NCI-H1694 treated with DMSO at 0.1 percent for 48 hours (cell line): ENCODE data around the gene ELK3.

Experiments
- DNase-seq: peaks from one replicate; lab custom pipeline; 2025; lab: John Stamatoyannopoulos, UW

The ELK3 gene

DNA sequence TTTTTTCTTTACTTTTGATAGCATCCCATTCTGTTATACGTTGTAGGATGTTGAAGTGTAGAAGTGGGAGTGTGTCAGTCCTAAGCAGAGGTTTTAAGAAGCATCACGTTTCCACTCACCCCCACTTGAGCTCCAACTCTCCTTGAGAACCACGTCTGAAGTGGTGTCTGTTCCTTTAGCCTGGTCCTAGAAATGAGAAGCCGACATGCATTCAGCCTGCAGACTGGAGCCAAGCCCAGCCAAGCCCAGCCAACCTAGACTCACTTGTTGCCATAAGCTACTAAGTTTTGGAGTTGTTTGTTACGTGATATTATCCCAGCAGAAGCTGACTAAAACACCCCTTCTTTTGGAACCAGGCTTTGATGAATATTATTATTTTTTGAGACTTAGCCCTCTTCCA, 4.4 kb upstream of the ELK3 start:
- DNase-seq, result no peak

DNA sequence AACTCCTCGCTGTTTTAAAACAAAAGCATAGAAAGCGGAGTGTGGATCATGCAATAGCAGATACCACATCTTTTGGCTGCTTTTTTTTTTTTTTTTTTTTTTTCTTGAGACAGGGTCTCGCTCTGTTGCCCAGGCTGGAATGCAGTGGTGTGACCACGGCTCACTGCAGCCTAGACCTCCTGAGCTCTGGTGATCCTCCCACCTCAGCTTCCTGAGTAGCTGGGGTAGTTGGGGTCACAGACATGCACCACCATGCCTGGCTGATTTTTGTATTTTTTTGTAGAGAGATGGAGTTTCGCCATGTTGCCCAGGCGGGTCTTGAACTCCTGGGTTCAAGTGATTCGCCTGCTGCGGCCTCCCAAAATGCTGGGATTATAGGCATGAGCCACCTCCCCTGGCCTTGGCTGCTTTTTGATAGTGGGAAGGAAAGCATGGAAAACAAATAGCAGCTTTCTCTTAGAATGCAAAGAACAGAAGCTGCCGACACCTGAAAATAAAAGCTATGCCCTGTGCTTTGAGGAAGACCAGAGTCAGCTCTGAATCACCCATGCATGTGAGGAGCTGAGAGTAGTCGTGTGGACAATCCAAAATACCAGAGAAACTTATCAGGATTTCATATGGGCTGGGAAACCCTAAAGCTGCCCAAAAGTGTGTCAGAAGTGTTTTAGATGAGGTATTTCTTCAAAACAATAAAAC, 3.6 kb upstream of the ELK3 start:
- DNase-seq, result no peak

DNA sequence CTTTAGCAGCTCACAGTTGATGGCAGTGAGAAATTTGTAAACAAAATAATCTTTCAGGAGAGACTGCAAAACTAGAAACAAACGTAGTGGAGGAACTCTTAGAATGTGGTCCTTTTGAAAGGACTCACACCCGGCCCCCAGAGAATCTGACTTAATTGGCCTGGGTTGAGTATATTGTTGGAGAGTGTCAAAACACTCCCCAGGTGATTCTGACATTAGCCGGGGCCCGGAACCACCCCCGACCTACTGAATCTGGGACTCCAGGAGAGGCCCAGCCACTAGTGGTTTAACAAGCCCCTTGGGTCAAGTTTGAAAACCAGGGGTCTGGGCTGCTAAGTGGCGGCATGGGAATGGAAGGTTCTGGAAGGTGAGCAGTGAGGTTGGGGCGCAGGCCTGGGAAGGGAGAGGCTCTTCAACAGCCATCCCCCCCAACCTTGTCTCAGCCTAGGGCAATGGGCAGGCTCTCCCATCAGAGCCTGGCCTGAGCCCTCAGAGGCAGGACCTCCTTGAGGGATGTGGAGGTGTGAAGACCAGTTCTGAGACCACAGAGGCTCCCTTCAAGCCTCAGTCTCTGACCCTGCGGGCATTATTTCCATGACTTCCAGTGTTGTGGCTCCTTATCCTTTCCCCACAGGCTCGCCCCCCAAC, 1.1 kb upstream of the ELK3 start:
- no peak for DNase-seq

DNA sequence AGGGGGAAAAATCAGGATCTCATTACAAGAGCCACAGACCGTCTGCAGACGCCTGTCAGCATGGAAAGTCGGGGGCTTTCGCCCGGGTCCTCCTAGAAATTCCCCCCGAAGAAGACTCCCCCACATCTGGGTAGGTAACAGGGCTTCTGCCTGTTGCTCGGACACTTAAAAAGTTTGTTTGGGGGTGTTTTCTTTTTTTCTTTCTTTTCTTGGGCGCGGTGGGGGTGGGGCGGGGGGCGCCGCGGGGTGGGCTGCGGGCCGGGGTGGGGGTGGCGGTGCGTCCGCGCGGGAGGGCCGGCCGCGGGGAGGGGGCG, 358 bp downstream of the ELK3 start:
- no peak for DNase-seq

DNA sequence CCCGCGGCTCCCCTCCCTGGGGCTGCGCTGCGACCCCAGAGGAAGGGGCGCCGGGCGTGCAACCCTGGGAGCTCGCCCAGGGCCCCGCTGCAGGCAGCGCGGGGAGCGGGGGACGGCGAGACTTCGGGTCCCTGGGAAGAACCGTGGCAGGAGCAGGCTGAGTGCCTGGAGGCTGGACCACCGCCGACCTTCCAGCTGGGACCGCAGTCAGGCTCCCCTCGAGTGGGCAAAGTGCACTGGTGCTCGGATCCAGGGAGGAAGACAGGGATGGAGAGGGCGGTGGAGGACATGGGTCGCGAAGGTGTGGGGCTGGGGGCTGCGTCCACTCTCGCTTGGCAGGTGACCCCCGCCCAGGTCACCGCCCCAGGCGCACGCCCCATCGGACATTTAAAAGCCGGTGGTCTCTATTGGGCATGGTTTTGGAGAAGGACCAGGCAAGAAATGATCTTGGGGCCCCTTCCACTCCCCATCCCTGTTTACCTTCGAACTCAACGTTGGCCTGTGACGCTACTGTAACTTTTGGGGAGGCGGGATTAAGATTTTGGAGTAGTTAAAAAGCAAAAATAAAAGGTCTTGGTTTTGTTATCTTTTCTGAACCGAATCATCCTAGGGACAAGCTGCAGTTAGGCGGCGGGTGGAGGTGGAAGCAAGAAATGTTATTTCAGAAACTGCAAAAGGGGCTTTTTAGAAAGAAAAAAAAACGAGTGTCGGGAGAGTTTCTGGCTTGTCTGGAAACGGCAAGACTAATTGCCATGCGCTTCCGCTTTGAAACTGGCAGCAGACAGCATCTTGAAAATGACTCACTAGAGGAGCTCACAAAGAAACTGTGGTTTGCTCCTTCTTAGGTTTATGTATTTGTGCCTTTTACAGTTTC, 1.0 kb downstream of the ELK3 start:
- DNase-seq, result no peak

DNA sequence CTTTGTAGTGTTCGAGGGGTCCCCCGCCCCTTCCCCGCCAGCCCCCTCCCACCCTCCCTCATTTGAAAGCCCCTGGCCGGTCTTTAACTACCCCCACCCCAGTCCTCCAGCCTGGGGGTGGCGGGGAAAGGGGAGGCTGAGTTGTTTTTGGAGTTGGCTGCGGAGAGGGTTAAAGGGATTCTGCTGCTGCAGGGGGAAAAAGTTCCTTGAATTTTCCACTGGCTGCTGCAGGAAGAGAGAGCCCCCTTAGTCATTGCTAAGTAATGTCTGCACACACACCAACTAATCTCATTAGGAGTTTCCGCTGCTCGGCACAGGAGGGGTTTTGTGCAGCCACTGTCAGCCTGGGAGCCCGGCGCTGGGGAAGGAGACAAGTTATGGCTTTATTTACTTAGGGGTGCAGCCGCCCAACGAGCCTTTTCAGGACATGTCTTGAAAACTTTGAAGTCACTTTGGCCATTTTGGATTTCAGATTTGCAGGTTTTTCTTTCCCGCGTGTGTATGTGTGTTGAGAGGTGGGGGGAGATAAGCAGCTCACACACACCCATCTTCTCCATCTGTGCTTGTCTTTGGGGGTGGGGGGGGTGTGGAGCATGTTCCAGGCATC, 1.8 kb downstream of the ELK3 start:
- DNase-seq, result no peak

DNA sequence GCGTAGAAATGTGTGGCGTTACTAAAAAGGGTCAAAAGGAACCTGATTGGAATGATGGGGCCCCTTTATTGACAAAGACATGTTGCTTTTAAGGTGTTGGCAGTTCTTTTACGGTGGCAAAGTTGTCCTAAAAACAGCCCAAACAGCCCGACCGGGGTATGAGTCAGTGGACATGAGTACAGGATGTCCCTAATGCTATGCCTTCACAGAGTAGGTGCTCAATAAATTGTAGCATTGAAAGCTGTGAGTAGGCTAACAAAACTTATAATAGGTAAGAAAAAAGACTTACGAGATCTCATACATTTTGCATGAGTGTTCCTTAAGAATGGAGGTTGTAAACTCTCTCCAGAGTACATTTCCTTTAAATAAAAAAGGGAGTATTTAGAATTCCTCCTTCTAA, 2.6 kb downstream of the ELK3 start:
- no peak for DNase-seq

DNA sequence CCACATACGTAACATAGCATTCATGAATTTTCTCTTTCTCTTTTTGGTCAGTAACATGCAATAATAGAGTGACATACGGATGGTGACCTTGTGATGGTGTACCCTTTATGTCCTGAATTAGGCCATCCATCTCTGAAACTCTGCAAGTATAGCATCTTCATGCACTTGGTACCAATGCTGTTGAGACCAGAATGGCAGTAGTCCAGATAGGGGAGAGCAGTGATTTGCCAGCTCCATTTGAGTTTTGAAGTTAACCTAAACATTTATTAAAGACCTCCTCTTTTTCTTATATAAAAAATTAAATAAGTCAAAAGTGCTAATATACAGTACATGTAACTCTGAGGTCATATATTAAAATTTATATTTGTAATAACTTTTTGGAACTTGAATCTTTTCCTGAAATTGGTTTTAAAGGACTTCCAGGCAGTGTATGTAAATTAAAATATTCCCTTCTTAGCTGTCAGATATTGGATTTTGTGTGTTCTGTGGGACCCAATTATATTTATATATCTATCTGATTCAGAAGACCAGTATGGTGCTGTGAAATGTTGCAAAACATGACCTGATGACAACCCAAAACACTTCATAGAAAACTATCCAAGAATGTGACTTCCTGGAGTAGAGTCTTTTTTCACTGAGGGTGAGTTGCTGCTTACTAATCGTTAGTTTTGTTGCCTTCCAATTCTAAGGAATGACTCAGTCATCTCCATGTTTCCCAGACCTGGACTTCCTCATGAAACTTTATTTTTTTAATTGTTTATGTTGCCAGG, 3.5 kb downstream of the ELK3 start:
- DNase-seq, result no peak

DNA sequence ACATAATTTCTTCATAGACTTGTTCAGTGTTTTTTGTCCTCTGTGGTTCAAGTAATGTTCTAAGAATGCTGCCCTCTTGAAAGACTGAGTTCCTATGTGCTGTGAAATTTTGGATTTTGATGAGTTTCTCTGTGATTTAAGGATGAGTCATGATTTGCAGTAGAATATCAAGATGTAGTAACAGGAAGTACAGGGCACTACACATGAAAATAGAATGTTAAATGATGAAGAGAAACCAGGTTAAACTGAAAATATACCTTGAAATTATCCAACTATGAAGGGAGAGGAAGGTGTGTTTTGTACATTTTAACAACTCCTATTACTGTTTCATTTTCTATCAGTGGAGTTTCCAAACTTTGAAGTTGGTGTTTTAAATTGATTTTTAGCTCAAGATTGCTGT, 4.8 kb downstream of the ELK3 start:
- no peak for DNase-seq

DNA sequence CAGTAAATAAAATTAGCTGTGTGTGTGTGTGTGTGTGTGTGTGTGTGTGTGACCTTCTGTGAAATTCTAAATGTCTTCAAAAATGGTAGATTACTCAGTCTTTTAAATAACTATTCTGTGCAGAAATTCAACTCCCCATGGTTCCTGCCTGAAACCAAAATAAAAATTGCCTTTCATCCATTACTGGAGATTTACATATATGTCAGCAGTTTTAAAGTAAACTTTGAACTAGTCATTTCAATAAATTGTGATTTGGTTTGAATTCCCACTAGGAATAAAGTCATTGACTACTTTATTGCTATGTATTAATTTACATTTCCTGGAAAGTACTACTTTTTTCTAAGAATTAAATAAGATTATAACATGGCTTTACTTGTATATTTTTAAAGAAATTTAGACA, 5.3 kb downstream of the ELK3 start:
- no peak for DNase-seq

DNA sequence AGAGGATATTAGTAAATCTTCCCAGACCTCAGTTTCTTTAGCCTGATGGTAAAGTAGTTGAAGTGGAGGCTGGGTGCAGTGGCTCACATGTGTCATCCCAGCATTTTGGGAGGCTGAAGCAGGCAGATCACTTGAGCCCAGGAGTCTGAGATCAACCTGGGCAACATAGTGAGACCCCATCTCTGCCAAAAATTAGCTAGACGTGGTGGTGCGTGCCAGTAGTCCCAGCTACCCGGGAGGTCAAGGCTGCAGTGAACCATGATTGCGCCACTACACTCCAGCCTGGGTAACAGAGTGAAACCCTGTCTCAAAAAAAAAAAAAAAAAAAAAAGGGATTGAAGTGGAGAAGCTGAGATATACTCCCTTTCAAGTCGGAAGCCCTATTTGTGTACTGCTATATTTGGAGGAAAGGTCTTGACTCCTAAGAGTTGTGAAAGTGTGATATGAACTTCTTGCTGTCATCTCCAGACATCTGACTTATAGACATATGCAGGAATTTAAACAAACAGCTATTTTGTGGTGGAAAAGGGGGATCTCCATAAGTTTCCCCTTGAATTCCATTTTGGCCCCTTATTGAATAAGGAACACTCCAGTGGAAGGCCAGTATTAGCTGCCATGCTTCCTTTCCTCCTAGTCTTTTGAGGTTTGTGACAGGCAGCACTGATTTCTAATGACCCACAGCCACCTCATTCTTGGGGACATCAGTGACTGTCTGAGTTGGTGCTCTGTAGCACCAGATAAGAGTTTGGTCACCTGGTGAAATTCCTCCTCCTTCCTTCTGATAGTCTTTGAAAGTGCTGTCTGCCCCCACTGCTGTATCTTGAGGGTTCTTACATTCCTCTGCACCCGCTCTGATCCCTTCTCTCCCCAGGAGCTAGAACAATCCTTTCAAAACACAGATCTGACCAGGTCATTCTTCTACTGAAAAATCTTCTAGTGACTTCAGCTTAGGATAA, 7.4 kb downstream of the ELK3 start:
- no peak for DNase-seq

DNA sequence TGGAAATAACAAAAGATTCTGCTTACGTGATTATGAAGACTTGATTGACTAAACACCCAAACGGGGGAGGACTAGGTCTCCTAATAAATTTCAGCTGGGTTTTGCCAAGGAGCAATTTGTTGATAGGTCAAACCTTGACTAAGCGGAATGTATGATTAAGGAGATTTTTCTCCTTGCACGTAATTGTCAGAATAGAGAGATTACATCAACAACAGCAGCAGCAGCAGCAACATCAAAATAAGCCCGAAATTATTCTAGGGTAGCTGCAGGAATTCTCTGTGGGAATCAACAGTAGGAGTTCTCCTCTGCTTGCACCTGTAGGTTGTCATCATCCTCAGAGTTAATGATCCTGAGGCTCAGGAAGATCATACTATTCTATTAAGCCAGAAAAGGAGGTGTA, 10.2 kb downstream of the ELK3 start:
- no peak for DNase-seq

DNA sequence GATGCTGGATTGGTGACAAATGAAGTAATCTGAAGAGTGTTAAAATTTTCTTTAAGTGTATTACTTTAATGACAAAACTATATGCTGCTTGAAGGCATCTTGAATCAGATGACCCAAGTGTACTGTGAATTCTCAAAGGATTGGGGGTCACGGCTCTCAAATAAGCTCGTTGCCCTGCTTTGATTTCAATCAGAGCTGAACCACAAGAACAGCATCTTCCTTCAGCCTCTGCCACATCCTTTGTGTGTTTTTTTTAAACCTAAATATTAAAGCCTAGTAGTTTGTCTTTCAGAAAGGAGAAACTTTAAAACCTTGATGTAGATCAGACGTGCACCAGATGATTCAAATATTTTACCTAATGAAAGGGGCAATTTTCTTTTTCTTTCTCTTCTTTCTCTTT, 11.7 kb downstream of the ELK3 start:
- no peak for DNase-seq

DNA sequence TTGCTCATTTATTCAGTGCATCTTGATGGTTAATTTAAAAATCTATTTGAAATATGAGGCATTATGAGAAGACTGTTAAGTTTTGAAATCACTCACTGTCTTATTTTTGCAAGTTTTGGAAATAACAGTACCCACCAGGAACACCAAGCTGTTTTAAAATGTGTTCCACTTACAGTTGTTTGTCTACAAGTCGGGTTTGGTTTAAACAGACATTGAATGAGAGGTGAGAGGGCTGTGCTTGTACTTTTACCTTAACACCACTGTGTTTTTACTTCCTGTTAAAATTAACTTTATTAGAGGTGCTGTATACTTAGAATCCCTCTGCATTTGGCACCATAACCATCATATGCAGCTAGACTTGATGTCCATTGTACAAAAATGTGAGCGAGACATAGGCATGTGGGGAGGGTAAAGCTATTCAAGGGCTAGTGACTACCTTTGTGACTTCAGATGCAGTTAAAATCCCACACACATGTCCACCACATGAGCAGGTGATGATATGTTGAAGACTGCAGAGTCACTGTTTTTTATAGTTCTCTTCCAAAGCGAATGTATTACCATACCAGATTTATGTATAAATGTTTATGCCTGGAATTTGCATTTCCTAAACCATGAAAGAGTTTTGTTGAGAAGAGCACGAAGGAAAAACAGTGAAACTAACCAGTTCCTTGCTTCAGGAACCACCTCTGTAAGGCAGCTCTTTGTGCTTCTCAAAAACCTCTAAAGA, 12.9 kb downstream of the ELK3 start:
- no peak for DNase-seq

DNA sequence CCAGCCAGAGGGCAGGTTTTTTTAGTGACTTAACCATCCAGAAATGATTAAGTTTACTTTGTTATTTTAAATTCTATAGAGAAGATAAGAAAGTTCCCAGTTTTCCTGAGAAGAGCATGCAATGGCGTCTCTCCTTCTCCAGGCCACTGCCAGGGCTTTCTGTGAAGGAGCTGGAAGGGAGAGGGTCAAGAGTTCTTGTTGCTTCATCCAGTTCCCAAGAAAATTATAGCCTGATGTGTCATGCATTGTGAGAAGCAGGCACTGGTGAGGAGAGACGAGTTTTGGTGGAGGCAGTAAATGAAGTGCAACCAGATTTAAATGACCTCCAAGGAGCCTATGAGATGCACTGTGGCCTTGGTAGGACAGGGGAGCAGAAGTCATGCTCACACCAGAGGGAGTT, 14.2 kb downstream of the ELK3 start:
- no peak for DNase-seq

DNA sequence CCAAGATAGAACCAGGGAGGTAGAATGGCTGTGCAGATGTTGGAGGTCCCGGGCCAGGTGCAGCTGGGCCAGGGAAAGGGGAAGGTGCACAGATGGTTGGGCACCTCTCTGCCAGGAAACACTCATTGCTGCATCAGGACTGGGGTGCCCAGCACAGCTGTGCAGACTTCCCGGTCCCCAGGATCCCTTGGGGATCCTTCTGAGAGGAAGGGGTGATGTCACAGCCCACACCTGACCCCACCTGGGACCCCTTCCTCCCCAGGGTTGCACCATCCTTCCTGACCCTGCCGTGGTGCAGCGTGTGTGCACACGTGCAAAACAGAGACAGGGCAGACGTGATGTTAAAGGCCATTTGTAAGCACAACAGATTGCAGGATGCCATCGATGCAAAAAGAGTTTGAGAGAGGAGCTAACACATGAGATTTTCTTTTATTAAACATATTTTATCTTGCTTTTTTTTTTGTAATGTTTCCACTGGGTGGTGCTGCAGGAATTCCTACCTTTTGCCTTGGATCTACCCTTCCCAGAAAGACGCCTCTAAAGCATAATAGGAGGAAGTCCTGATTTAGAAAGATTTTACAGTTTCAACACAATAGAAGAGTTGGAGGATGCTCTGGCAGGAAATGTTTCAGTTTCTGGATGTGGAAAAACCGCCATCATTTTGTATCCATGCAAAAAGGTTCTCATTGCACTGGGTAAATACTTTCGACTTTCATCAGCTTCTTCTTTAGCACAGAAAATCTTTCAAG, 14.8 kb downstream of the ELK3 start:
- no peak for DNase-seq

DNA sequence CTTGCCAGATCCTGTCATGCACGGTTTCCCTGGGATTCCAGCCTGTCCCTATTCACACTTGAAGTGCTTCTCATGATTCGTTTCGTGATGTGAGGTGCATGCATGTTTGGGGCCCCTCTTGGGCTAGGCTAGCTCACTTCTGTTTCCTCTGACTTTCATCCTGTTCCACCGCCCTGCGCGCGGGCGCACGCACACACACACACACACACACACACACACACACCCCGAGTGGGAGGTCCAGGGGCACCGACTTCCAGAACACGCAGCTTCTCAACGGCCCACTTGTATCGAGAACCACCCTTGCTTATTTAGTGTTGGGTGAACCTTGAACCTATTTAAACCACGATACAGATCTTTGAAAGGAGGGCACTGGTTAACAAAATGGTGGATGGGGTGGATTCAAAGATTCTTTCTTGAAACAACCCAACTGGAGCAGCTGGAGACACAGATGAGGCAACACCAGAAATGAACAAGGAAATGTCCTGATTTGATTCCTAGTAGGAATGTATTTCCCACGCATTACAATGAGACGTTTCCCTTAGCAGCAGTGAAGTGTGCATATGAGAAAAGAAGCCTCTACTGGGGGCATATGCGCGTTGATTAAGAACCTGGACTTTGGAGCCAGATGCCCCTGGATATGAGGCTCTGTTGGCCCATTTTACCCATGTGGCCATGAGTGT, 16.3 kb downstream of the ELK3 start:
- DNase-seq, result no peak

DNA sequence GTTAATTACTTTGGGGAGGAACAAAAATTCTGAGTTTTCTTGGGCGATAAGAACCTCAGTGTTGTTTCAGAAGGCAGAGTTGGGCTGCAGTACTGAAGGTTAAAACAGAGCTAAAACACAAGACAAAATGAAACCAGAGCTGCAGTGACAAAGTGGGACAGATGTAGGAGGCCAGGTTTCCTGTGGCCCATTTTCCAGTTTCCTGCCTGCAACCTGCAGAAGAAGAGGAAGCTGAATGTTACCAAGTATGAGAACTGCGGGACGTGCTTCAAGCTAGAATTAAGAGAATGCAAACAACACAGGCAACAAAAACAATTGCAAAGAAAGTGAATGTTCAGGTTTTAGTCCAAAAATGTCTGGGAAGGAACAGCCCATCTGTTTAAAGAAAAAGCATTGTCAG, 17.8 kb downstream of the ELK3 start:
- no peak for DNase-seq
